Panc1 (cell line): ENCODE measurements around the gene AQP5. TPM values are rescaled to one million over a fixed set of nuclear protein-coding genes. Genes with fewer than 3 reads are reported as not detected.

Source experiments
- ATAC-seq: fragments of 200-7000 bp; cut with Tn5 transposase; 2 replicates; pipeline ENCODE4 v1.9.1; 2020; ENCODE audit warnings: mild to moderate bottlenecking, moderate library complexity
- BruUV-seq: library from RNA; stranded (reverse); fragments of 400-500 nt; replicated peaks from 2 replicates; lab custom pipeline; 2021; lab: Mats Ljungman, UMichigan
- CTCF ChIA-PET: fragments of 300-600 bp; sonication (Branson Sonifier 250); formaldehyde crosslinking; loops from one replicate; lab custom pipeline; 2022; ENCODE audit warnings: antibody characterized with exemption; lab: Charles Lee
- POLR2A ChIA-PET: fragments of 300-600 bp; sonication (Branson Sonifier 250); formaldehyde crosslinking; loops from one replicate; lab custom pipeline; 2022; ENCODE audit warnings: antibody characterized with exemption; lab: Charles Lee
- DNase-seq: peaks from one replicate; pipeline ENCODE4 v3.0.0-alpha.2; 2010; ENCODE audit warnings: low read depth, low spot score
- H3K27ac ChIP-seq: 2 replicates; pipeline ENCODE4 v1.5.1; 2011; ENCODE audit warnings: mild to moderate bottlenecking, low read length, inconsistent platforms
- H3K27me3 ChIP-seq: fragments of 200-500 bp; sonication (Bioruptor generic); 2 replicates; pipeline ENCODE4 v1.6.0; 2014; ENCODE audit warnings: low read length, inconsistent platforms; ENCODE audit not compliant: control insufficient read depth, insufficient read depth
- H3K36me3 ChIP-seq: fragments of 200-500 bp; sonication (Bioruptor generic); 2 replicates; pipeline ENCODE4 v1.5.1; 2014; ENCODE audit warnings: inconsistent platforms, mild to moderate bottlenecking, low read length, moderate library complexity; ENCODE audit not compliant: control insufficient read depth, insufficient read depth
- H3K4me1 ChIP-seq: 2 replicates; pipeline ENCODE4 v1.5.1; 2011; ENCODE audit warnings: inconsistent platforms, mild to moderate bottlenecking, low read length, moderate library complexity; ENCODE audit not compliant: control insufficient read depth, insufficient read depth
- H3K4me3 ChIP-seq, 2 experiments: 2 replicates each; pipeline ENCODE4 v1.5.1; 2011 to 2012; ENCODE audit warnings: low read depth in 2 of 2, low read length in 2 of 2, mild to moderate bottlenecking in 2 of 2, inconsistent platforms in 1 of 2, moderate library complexity in 1 of 2
- H3K9me3 ChIP-seq: fragments of 200-500 bp; sonication (Bioruptor generic); 2 replicates; pipeline ENCODE4 v1.5.1; 2014; ENCODE audit warnings: low read depth, mild to moderate bottlenecking, inconsistent platforms, low read length, moderate library complexity; ENCODE audit not compliant: control insufficient read depth, insufficient read depth
- CTCF ChIP-seq: fragments of 450-650 bp; IDR thresholded peaks from 2 replicates; pipeline ENCODE4 v1.5.1; 2017; ENCODE audit warnings: mild to moderate bottlenecking
- POLR2AphosphoS5 ChIP-seq: IDR thresholded peaks from 2 replicates; pipeline ENCODE4 v1.6.1; 2012; ENCODE audit warnings: mild to moderate bottlenecking, low read depth, low read length, moderate library complexity
- REST ChIP-seq, 2 experiments: IDR thresholded peaks; 2 replicates each; pipeline ENCODE4 v1.6.1; 2011 to 2012; ENCODE audit warnings: low read depth in 2 of 2, control low read depth in 1 of 2, low read length in 1 of 2, mild to moderate bottlenecking in 1 of 2, moderate library complexity in 1 of 2; ENCODE audit not compliant: insufficient read depth in 1 of 2
- SIN3A ChIP-seq: IDR thresholded peaks from 2 replicates; pipeline ENCODE4 v1.6.1; 2012; ENCODE audit warnings: low read depth, mild to moderate bottlenecking, low read length, moderate library complexity, borderline replicate concordance; ENCODE audit not compliant: insufficient read depth
- TCF7L2 ChIP-seq: IDR thresholded peaks from 2 replicates; pipeline ENCODE4 v1.6.1; 2011; ENCODE audit warnings: mild to moderate bottlenecking, low read depth, low read length, inconsistent platforms
- in situ Hi-C: cut with HindIII; loops from 2 replicates; pipeline ENCODE4 v1.10.0; 2016; ENCODE audit warnings: low sequenced_read_pairs, low pct_unique_long_range_greater_than_20kb
- intact Hi-C: fragments of 100-400 bp; cut with micrococcal nuclease; formaldehyde crosslinking; loops from one replicate; pipeline ENCODE4 v1.10.0; 2022; ENCODE audit not compliant: unreplicated experiment
- total RNA-seq: library from RNA; stranded (reverse); gene quantifications from one replicate; pipeline ENCODE4 v1.2.1, GENCODE V29; 2021; ENCODE audit not compliant: unreplicated experiment

AQP5 gene
- total RNA-seq, 1 experiment from 2014 or later = 0.72 TPM

- intact Hi-C loops = no loop called here
- DNase-seq (no peak), ATAC-seq (no peak)
- H3K4me1 ChIP-seq = no peaks in the 10 kb centered on the region
- ChIA-PET POLR2A (no interaction called here), CTCF (interaction anchor here (0.6 kb wide), 1 partner anchor 52 kb away, joined by 4 read pairs; no protein-coding TSS in a partner anchor)
- no peaks in the 10 kb centered on the region for H3K36me3 ChIP-seq
- H3K4me3 ChIP-seq = no peak overlapping the region
- BruUV-seq = no TSS peak
- in situ Hi-C loops = no loop called here
- no peaks in the 10 kb centered on the region for H3K9me3 ChIP-seq
- no peaks in the 10 kb centered on the region for H3K27me3 ChIP-seq
- no peak overlapping the region for H3K27ac ChIP-seq
- TF ChIP-seq TCF7L2 (no peak), CTCF (no peak), POLR2AphosphoS5 (no peak), SIN3A (no peak), REST (IDR thresholded peaks at IDR 0.05; ENCODE audit: insufficient read depth in 1 of 2, low read depth in 2 of 2, low read length in 1 of 2) (no peak)
Observed at GRCh38 chr12:49933796-49934195, 27.9 kb upstream of the AQP5 start.

GRCh38 chr12:49934505-49934904, 27.2 kb upstream of the AQP5 start:
- DNase-seq = no peak
- no peaks in the 10 kb centered on the region for H3K27me3 ChIP-seq
- in situ Hi-C loops (no loop called here), intact Hi-C loops (no loop called here)
- ChIA-PET CTCF (no interaction called here), POLR2A (no interaction called here)
- H3K36me3 ChIP-seq = no peaks in the 10 kb centered on the region
- no peaks in the 10 kb centered on the region for H3K4me1 ChIP-seq
- H3K4me3 ChIP-seq = no peak overlapping the region
- no peaks in the 10 kb centered on the region for H3K9me3 ChIP-seq
- no peak overlapping the region for H3K27ac ChIP-seq
- TF ChIP-seq POLR2AphosphoS5 = no peak
- BruUV-seq = no TSS peak
- no peak for ATAC-seq

GRCh38 chr12:49936925-49937324, 24.7 kb upstream of the AQP5 start:
- no peak for TF ChIP-seq TCF7L2
- no peak for TF ChIP-seq CTCF
- TF ChIP-seq REST (IDR thresholded peaks at IDR 0.05; ENCODE audit: insufficient read depth in 1 of 2, low read depth in 2 of 2, low read length in 1 of 2) = no peak
- TF ChIP-seq POLR2AphosphoS5 = no peak
- no peak for TF ChIP-seq SIN3A
- Histone ChIP-seq H3K9me3 (no peaks in the 10 kb centered on the region), H3K27me3 (no peaks in the 10 kb centered on the region), H3K4me1 (no peaks in the 10 kb centered on the region), H3K4me3 (no peak overlapping the region), H3K27ac (no peak overlapping the region), H3K36me3 (no peaks in the 10 kb centered on the region)
- DNase-seq (no peak), ATAC-seq (no peak)
- in situ Hi-C loops (no loop called here), intact Hi-C loops (no loop called here)
- POLR2A ChIA-PET = interaction anchor here (0.9 kb wide), 1 partner anchor 65 kb away, joined by 3 read pairs; no protein-coding TSS in a partner anchor
- CTCF ChIA-PET = no interaction called here
- no TSS peak for BruUV-seq
